Measurements from ENCODE around the gene ZSCAN1.

The ZSCAN1 gene

DNA sequence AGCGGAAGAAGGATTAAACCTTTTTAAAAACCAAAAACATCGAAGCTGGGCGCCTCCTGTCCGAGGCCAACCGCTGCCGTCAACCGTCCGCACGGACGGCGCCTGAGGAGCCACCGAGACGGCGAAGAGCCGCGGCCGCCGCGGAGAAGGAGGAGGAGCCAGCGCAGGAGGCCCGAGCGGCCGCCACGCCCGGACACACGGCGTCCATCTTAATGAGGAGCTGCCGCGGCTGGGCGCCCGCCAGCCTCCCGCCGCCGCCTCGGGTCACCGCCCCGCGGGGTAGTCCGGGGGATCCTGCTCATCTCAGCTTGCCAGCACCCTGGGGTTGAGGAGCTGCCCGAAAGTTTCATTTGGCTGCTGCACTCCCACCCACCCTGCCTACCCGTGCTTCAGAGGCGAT, 10.6 kb downstream of the ZSCAN1 start:
- H3K4me2 ChIP-seq (ENCODE audit: low read length) = no peak overlapping the region
- H3K9ac ChIP-seq = no peak overlapping the region
- no peaks in the 10 kb centered on the region for H3K27me3 ChIP-seq (ENCODE audit: control insufficient read depth, insufficient read depth, low read length)
- H3K36me3 ChIP-seq (ENCODE audit: control insufficient read depth, insufficient read depth, low read length) = no peaks in the 10 kb centered on the region
- no peaks in the 10 kb centered on the region for H3K9me3 ChIP-seq (ENCODE audit: control insufficient read depth, low read length)
- no peaks in the 10 kb centered on the region for H3K79me2 ChIP-seq
- TF ChIP-seq, protein P1, sequence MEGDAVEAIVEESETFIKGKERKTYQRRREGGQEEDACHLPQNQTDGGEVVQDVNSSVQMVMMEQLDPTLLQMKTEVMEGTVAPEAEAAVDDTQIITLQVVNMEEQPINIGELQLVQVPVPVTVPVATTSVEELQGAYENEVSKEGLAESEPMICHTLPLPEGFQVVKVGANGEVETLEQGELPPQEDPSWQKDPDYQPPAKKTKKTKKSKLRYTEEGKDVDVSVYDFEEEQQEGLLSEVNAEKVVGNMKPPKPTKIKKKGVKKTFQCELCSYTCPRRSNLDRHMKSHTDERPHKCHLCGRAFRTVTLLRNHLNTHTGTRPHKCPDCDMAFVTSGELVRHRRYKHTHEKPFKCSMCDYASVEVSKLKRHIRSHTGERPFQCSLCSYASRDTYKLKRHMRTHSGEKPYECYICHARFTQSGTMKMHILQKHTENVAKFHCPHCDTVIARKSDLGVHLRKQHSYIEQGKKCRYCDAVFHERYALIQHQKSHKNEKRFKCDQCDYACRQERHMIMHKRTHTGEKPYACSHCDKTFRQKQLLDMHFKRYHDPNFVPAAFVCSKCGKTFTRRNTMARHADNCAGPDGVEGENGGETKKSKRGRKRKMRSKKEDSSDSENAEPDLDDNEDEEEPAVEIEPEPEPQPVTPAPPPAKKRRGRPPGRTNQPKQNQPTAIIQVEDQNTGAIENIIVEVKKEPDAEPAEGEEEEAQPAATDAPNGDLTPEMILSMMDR (IDR thresholded peaks at IDR 0.05) = no peak
- H3K4me3 ChIP-seq (ENCODE audit: low read depth, low read length) = no peak overlapping the region
- H3K27ac ChIP-seq = no peak overlapping the region
- no peak overlapping the region for H2AFZ ChIP-seq
- no peaks in the 10 kb centered on the region for H3K4me1 ChIP-seq

DNA sequence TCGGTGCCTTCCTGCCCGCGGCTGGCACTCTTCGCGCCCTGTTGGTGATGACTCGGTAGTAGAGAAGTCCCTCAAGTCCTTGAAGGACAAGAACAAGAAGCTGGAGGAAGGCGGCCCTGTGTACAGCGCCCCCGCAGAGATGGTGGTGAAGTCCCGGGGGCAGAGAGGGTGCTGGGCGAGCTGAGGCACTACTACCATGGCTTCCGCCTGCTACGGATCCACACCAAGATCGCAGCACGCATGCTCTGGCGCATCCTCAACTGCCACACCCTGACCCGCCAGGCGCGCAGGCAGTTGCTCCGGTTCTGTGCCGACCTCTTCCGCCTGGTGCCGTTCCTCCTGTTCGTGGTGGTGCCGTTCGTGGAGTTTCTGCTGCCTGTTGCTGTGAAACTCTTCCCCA, 11.1 kb downstream of the ZSCAN1 start:
- Histone ChIP-seq H2AFZ (no peak overlapping the region), H3K4me3 (ENCODE audit: low read depth, low read length) (no peak overlapping the region), H3K36me3 (ENCODE audit: control insufficient read depth, insufficient read depth, low read length) (no peaks in the 10 kb centered on the region)

DNA sequence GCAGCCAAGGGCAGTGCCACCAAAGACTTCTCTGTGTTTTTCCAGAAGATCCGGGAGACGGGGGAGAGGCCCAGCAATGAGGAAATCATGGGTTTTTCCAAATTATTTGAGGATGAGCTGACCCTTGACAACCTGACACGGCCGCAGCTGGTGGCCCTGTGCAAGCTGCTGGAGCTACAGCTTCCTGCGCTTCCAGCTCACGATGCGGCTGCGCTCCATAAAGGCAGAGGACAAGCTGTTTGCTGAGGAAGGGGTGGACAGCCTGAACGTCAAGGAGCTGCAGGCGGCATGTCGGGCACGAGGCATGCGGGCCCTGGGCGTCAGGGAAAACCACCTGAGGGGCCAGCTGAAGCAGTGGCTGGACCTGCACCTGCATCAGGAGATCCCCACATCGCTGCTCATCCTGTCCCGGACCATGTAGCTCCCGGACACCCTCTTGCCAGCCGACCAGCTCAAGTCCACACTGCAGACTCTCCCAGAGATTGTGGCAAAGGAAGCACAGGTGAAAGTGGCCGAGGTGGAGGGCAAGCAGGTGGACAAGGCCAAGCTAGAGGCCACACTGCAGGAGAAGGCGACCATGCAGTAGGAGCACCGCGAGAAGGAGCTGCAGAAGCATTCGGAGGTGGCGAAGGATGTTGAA, 11.7 kb downstream of the ZSCAN1 start:
- no peaks in the 10 kb centered on the region for H3K79me2 ChIP-seq
- TF ChIP-seq, protein P1 (IDR thresholded peaks at IDR 0.05) = no peak
- H3K27ac ChIP-seq = no peak overlapping the region
- H3K27me3 ChIP-seq (ENCODE audit: control insufficient read depth, insufficient read depth, low read length) = no peaks in the 10 kb centered on the region
- no peaks in the 10 kb centered on the region for H3K4me1 ChIP-seq
- no peak overlapping the region for H3K9ac ChIP-seq
- H3K9me3 ChIP-seq (ENCODE audit: control insufficient read depth, low read length) = no peaks in the 10 kb centered on the region
- H3K36me3 ChIP-seq (ENCODE audit: control insufficient read depth, insufficient read depth, low read length) = no peaks in the 10 kb centered on the region
- no peak overlapping the region for H3K4me2 ChIP-seq (ENCODE audit: low read length)
- H3K4me3 ChIP-seq (ENCODE audit: low read depth, low read length) = no peak overlapping the region
- no peak overlapping the region for H2AFZ ChIP-seq

More for the DNA sequence above, 11.1 kb downstream of the ZSCAN1 start:
- TF ChIP-seq, protein P1 (IDR thresholded peaks at IDR 0.05) = no peak
- H3K9me3 ChIP-seq (ENCODE audit: control insufficient read depth, low read length) = no peaks in the 10 kb centered on the region
- no peak overlapping the region for H3K9ac ChIP-seq
- no peaks in the 10 kb centered on the region for H3K4me1 ChIP-seq
- no peak overlapping the region for H3K27ac ChIP-seq
- no peaks in the 10 kb centered on the region for H3K79me2 ChIP-seq
- H3K27me3 ChIP-seq (ENCODE audit: control insufficient read depth, insufficient read depth, low read length) = no peaks in the 10 kb centered on the region
- no peak overlapping the region for H3K4me2 ChIP-seq (ENCODE audit: low read length)

DNA sequence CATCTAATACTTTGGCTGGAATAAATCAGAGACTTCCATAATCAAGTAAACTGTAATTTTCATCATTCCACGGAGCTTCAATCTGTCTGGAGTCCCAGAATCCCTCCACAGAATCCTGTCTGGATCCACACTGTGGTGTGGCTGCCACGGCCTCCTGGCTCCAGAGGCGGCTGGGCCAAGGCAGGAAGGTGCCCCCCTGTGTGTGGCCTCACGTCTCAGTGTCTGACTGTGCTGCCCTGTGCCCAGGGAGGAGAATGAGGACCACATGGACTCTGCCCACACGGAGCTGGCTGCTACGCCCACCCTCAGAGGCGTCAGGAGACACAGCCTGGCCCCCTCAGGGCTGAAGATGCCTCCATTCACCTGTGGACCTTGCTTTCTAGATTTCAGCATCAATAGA, 13.0 kb downstream of the ZSCAN1 start:
- Histone ChIP-seq H3K4me2 (ENCODE audit: low read length) (no peak overlapping the region), H3K27me3 (ENCODE audit: control insufficient read depth, insufficient read depth, low read length) (no peaks in the 10 kb centered on the region), H3K4me3 (ENCODE audit: low read depth, low read length) (no peak overlapping the region), H3K4me1 (no peaks in the 10 kb centered on the region), H3K9me3 (ENCODE audit: control insufficient read depth, low read length) (no peaks in the 10 kb centered on the region), H3K36me3 (ENCODE audit: control insufficient read depth, insufficient read depth, low read length) (no peaks in the 10 kb centered on the region), H3K79me2 (no peaks in the 10 kb centered on the region), H2AFZ (no peak overlapping the region), H3K9ac (no peak overlapping the region), H3K27ac (no peak overlapping the region)
- TF ChIP-seq, protein P1 (IDR thresholded peaks at IDR 0.05) = no peak

DNA sequence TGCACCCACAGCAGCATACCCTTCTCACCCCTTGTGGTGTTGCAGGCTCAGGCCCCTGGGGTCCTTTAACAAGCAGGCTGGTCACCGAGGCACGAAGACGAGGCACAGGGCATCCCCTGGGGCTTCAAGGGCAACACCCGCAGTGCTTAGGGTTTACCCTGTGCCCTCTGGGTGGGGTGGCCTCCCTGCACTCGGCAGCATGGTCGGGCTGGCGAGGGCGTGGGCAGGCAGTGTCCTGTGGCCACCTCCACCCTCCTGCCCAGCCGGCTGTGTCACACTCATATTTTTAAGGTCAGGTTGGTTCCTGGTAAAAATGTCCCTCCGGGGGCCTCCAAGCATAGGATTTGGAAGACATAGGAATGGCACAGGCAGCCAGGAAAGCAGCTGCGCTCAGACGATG, 13.8 kb downstream of the ZSCAN1 start:
- Histone ChIP-seq H2AFZ (no peak overlapping the region), H3K4me3 (ENCODE audit: low read depth, low read length) (no peak overlapping the region), H3K9ac (no peak overlapping the region), H3K27ac (no peak overlapping the region), H3K4me2 (ENCODE audit: low read length) (no peak overlapping the region), H3K36me3 (ENCODE audit: control insufficient read depth, insufficient read depth, low read length) (no peaks in the 10 kb centered on the region), H3K79me2 (no peaks in the 10 kb centered on the region), H3K27me3 (ENCODE audit: control insufficient read depth, insufficient read depth, low read length) (no peaks in the 10 kb centered on the region), H3K9me3 (ENCODE audit: control insufficient read depth, low read length) (no peaks in the 10 kb centered on the region), H3K4me1 (no peaks in the 10 kb centered on the region)
- TF ChIP-seq, protein P1 (IDR thresholded peaks at IDR 0.05) = no peak
